Measurements from ENCODE around the gene EPHB6. TPM values are rescaled to one million over a fixed set of nuclear protein-coding genes. Genes with fewer than 3 reads are reported as not detected.

Gene EPHB6
- total RNA-seq: 6.6 and 7.4 TPM in 2 replicates

GRCh38 chr7:142854372-142855113, at the start of gene EPHB6:
Gene EPHB6, plus strand, starts transcription at chr7:142855076. Its CDS starts 8,152 bp downstream, at chr7:142863228.

DNA sequence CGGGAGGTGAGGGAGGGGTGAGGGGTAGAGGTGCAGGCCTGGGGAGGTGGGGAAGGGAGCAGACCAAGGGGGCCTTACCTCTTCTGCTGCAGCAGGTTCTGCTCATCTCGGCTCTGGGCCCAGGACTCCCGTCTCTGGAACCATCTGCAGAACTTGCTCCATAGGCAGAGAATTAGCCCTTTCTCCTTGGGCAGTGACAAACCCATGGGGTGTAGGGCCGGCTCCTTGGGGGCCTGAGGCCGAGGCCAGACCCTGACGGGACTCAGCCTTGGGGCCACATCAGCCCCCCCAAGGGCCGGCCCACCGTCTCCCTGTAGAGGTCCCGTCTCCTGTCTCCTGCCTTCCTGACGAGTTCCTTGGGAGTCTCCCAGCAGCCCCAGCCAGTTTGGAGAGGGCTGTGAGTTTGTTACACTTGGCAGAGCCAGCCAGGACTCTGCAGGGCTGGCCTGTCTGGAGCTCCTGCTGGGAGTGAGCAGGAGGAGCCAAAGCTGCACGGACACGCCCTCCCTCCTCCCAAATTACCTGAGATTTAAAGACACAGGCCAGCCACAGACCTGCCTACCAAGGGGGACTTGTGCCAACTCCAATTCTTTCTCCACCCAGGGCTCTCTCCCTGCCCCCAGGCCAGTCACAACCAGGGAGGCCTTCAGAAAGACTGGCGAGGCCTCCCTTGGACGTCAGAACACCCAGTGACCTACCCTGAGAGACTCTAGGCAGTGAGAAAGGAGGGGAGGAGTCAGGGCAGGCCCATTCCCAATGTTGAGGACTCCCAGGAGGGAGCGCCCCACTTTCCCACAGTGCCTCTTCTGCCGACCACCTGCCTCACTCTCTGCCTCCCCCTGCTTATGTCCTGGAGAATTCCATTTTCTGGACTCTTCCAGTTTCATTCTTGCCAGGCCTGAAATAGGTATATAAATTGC, 30.7 kb downstream of the EPHB6 start, which contains the start of gene TRPV6:
TSS of gene TRPV6 (minus strand) at position 435 of the 920 bp plus-strand sequence.

Other genes starting within 250 kb of the EPHB6 start
- not detected in 2 replicates for gene PRSS1, start 105.6 kb upstream of the EPHB6 start, total RNA-seq
- 0.15 and 0.34 TPM in 2 replicates for gene PRSS2, start 84.1 kb upstream of the EPHB6 start, total RNA-seq
- not detected in 2 replicates for gene TRPV6, start 30.7 kb downstream of the EPHB6 start, total RNA-seq
- not detected in 2 replicates for gene TRPV5, start 78.7 kb downstream of the EPHB6 start, total RNA-seq
- not detected in 2 replicates for gene LLCFC1, start 84.4 kb downstream of the EPHB6 start, total RNA-seq
- under 0.01 TPM in 1 of 2 replicates, not detected in the other for gene KEL, start 107.3 kb downstream of the EPHB6 start, total RNA-seq
- not detected in 2 replicates for gene OR9A2, start 172.1 kb downstream of the EPHB6 start, total RNA-seq
- gene OR6V1, start 197.3 kb downstream of the EPHB6 start, total RNA-seq: not detected in 2 replicates